K562 (cell line): ENCODE results near the gene RPTN. TPM values are rescaled to one million over a fixed set of nuclear protein-coding genes. Genes with fewer than 3 reads are reported as not detected.

Experiments
- ATAC-seq: fragments of 200-7000 bp; cut with Tn5 transposase; 3 replicates; pipeline ENCODE4 v1.9.1; 2020; ENCODE audit warnings: moderate library complexity
- BruUV-seq: library from RNA; stranded (reverse); fragments of 400-500 nt; replicated peaks from 2 replicates; lab custom pipeline; 2021; lab: Mats Ljungman, UMichigan
- CTCF ChIA-PET: fragments of 300-600 bp; formaldehyde crosslinking; extraction: SDS; loops from one replicate; lab custom pipeline; 2021; ENCODE audit warnings: low intra/inter-chr PET ratio; lab: Yijun Ruan, JAX
- POLR2A ChIA-PET: fragments of 300-600, 350-650 bp; sonication (Branson Sonifier 250); formaldehyde crosslinking; extraction: SDS; loops from one replicate; lab custom pipeline; 2021; ENCODE audit warnings: antibody characterized with exemption, inconsistent platforms; lab: Yijun Ruan, JAX
- DNase-seq, 4 experiments: peaks; one replicate each; pipeline versions ENCODE4 v3.0.0 to v3.0.0-alpha.2; 2011 to 2018; ENCODE audit warnings: low spot score in 3 of 4, mixed read lengths in 3 of 4; ENCODE audit errors: extremely low read depth in 1 of 4
- FAIRE-seq: peaks from 2 replicates; lab custom pipeline; 2011; peaks lifted over from hg19 to GRCh38; lab: Jason Lieb, UNC
- H2AFZ ChIP-seq: 2 replicates; pipeline ENCODE4 v1.6.0; 2011; ENCODE audit warnings: low read depth, low read length, control low read depth, inconsistent platforms
- H3K27ac ChIP-seq: fragments of 200-600 bp; 3 replicates; pipeline ENCODE4 v1.8.0; 2011; ENCODE audit warnings: low read depth, mild to moderate bottlenecking, control low read depth, inconsistent platforms, low read length, moderate library complexity, mixed read lengths; ENCODE audit errors: extremely low read depth
- H3K27me3 ChIP-seq, 2 experiments: fragments of 300-600 bp in 1 of 2; 2 replicates in 1 of 2; 3 replicates in 1 of 2; pipeline versions ENCODE4 v1.6.0 to v1.8.0; 2011; ENCODE audit warnings: inconsistent platforms in 2 of 2, low read length in 2 of 2, mild to moderate bottlenecking in 1 of 2, mixed read lengths in 1 of 2, moderate library complexity in 1 of 2; ENCODE audit not compliant: control insufficient read depth in 2 of 2, insufficient read depth in 2 of 2
- H3K36me3 ChIP-seq: fragments of 300-600 bp; 3 replicates; pipeline ENCODE4 v1.8.0; 2011; ENCODE audit warnings: mild to moderate bottlenecking, low read length, inconsistent platforms; ENCODE audit not compliant: control insufficient read depth, insufficient read depth
- H3K4me1 ChIP-seq, 2 experiments: fragments of 200-600 bp in 1 of 2; replicated peaks in 1 of 2; 2 replicates in 1 of 2; 3 replicates in 1 of 2; pipeline versions ENCODE4 v1.5.1 to v1.8.0; 2011; ENCODE audit warnings: inconsistent platforms in 2 of 2, low read length in 2 of 2, mild to moderate bottlenecking in 1 of 2, mixed read lengths in 1 of 2, moderate library complexity in 1 of 2; ENCODE audit not compliant: control insufficient read depth in 2 of 2, insufficient read depth in 2 of 2
- H3K4me2 ChIP-seq: 2 replicates; pipeline ENCODE4 v1.6.1; 2011; ENCODE audit warnings: low read length, control low read depth, inconsistent platforms, mixed read lengths; ENCODE audit not compliant: insufficient read depth
- H3K4me3 ChIP-seq: fragments of 200-600 bp; sonication (generic), shearing (Covaris generic); 2 replicates; pipeline ENCODE4 v1.5.1; 2016; ENCODE audit warnings: control low read depth, inconsistent platforms
- H3K79me2 ChIP-seq: fragments of 200-600 bp; 3 replicates; pipeline ENCODE4 v1.8.0; 2011; ENCODE audit warnings: low read length, inconsistent platforms; ENCODE audit not compliant: control insufficient read depth, insufficient read depth
- H3K9ac ChIP-seq, 2 experiments: 2 replicates each; pipeline versions ENCODE4 v1.6.0 to v1.6.1; 2011; ENCODE audit warnings: low read depth in 2 of 2, low read length in 2 of 2, control low read depth in 1 of 2, inconsistent platforms in 1 of 2, mild to moderate bottlenecking in 1 of 2, mixed read lengths in 1 of 2; ENCODE audit not compliant: insufficient read depth in 1 of 2
- H3K9me1 ChIP-seq: one replicate; pipeline ENCODE4 v1.6.0; 2011; ENCODE audit warnings: inconsistent platforms, mild to moderate bottlenecking, low read length, moderate library complexity; ENCODE audit not compliant: control insufficient read depth, insufficient read depth
- H3K9me3 ChIP-seq: replicated peaks from 2 replicates; pipeline ENCODE4 v1.5.1; 2011; ENCODE audit warnings: low read depth, low read length, inconsistent platforms; ENCODE audit not compliant: control insufficient read depth, insufficient read depth
- H4K20me1 ChIP-seq: replicated peaks from 2 replicates; pipeline ENCODE4 v1.6.1; 2011; ENCODE audit warnings: low read length, inconsistent platforms, mixed read lengths; ENCODE audit not compliant: control insufficient read depth, insufficient read depth
- ARID1B ChIP-seq: fragments of 450-650 bp; IDR thresholded peaks from 2 replicates; pipeline ENCODE4 v1.6.1; 2016; ENCODE audit warnings: antibody characterized with exemption, mild to moderate bottlenecking, inconsistent platforms
- KAT2B ChIP-seq: IDR thresholded peaks from one replicate; pipeline ENCODE4 v1.6.1; 2012; ENCODE audit warnings: low read depth, mild to moderate bottlenecking, control low read depth, inconsistent platforms, low read length, moderate library complexity
- TBL1XR1 ChIP-seq, 2 experiments: IDR thresholded peaks; 2 replicates each; pipeline ENCODE4 v1.6.1; 2012; ENCODE audit warnings: improper control_type of control experiment in 2 of 2, low read length in 2 of 2, mild to moderate bottlenecking in 1 of 2
- WHSC1 ChIP-seq: IDR thresholded peaks from one replicate; pipeline ENCODE4 v1.6.1; 2012; ENCODE audit warnings: low read length, control low read depth, inconsistent platforms
- WGBS: fragments of 100-300 bp; shearing (Covaris generic); methylation state at CpG from one replicate; pipeline ENCODE4 v1.1.6; 2016; ENCODE audit warnings: low coverage, mixed read lengths; ENCODE audit not compliant: insufficient coverage; ENCODE audit errors: missing lambda C conversion rate; 5-methylcytosine and 5-hydroxymethylcytosine counted together
- in situ Hi-C: fragments of 300-500 bp; cut with MboI; formaldehyde crosslinking; loops from 4 replicates; pipeline ENCODE4 v1.15.0; 2018; ENCODE audit warnings: inconsistent platforms, mixed read lengths
- intact Hi-C: fragments of 100-400 bp; cut with micrococcal nuclease; formaldehyde crosslinking; loops from 2 replicates; pipeline ENCODE4 v1.14.2; 2022
- polyA plus RNA-seq, 8 experiments: library from polyadenylated mRNA; depleted of rRNA in 4 of 8; stranded (reverse) in 5 of 8; unstranded in 3 of 8; fragments of >200 nt; fragmentation: Nextera tagmentation in 2 of 8; fragmentation: Illumina TruSeq in 1 of 8; extraction: Ambion mirVana in 2 of 8; extraction: Trizol in 1 of 8; gene quantifications; 2 replicates each; pipeline versions ENCODE4 v1.2.1 to v1.2.3, GENCODE V29; 2011 to 2014; ENCODE audit warnings: inconsistent platforms in 1 of 8, missing spikeins in 1 of 8
- total RNA-seq, 7 experiments: library from RNA; depleted of rRNA in 6 of 7; stranded (reverse); fragments of >200 nt in 6 of 7; fragmentation: Illumina TruSeq in 2 of 7; extraction: Trizol in 2 of 7; gene quantifications; 2 replicates each; pipeline versions ENCODE4 v1.2.1 to v1.2.3, GENCODE V29; 2011 to 2021; ENCODE audit warnings: low replicate concordance in 1 of 7
- TF ChIP-seq, protein P1 (sequence below): fragments of 250-450 bp; sonication (Bioruptor Pico); IDR thresholded peaks from 2 replicates; pipeline ENCODE4 v1.8.0; 2022; ENCODE audit warnings: moderate library complexity, mild to moderate bottlenecking, inconsistent platforms
- TF ChIP-seq, protein P2 (sequence below): sonication (generic); formaldehyde crosslinking; IDR thresholded peaks from 2 replicates; pipeline ENCODE4 v1.8.0; 2022; ENCODE audit warnings: mild to moderate bottlenecking, missing genetic modification reagents
- TF ChIP-seq, protein P3 (sequence below): fragments of 200-800 bp; sonication (Bioruptor generic); IDR thresholded peaks from 2 replicates; pipeline ENCODE4 v1.6.1; 2016; ENCODE audit warnings: missing genetic modification characterization, missing compliant biosample characterization

The RPTN gene
- total and polyA plus RNA-seq, 9 of the 15 experiments (the other 6 are each of a cell fraction or from before 2014, with no cell fraction given) = not detected

DNA sequence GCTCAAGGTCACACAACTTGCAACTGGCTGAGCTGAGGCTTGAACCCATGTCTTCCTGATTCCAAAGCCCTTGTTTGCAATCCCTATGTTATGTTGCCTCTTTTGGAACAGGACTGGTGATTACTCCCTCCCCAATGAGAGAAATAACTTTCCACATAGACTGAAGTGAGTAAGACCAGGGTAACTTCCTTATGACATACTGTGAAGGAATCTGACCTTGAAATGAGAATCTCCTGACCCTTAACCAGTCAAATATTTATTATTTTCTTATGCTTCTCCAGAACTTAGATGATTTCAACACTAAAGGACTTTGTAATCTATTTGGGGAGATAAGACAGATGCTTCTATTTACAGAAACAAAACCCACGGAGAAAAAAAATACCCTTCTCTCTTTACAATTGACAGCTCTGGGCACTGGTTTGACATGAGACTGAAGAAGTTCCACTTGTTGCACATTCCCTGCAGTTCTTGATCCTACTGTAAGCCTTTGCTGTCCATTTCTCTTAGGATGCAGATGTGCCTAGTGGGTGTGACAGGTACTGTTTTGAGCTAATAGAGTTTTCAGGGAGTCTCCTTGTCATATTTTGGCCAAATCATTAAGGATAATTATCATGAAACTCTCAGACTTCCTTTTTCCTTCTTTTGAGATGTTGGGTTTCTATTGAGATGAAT, 3.9 kb upstream of the RPTN start:
- no peak overlapping the region for H3K4me3 ChIP-seq
- H3K27ac ChIP-seq = no peak overlapping the region
- H2AFZ ChIP-seq = no peak overlapping the region
- no peak for TF ChIP-seq ARID1B
- TF ChIP-seq, all 486 proteins: peak for 0
- FAIRE-seq (no peak), DNase-seq (no peak), ATAC-seq (no peak)
- no TSS peak for BruUV-seq
- CTCF ChIA-PET = no interaction called here
- Histone ChIP-seq H3K4me1 (no peaks in the 10 kb centered on the region), H3K36me3 (no peaks in the 10 kb centered on the region), H3K4me2 (no peak overlapping the region), H3K9me3 (no peaks in the 10 kb centered on the region), H4K20me1 (no peaks in the 10 kb centered on the region), H3K79me2 (no peaks in the 10 kb centered on the region), H3K9ac (no peak overlapping the region), H3K9me1 (no peaks in the 10 kb centered on the region), H3K27me3 (no peaks in the 10 kb centered on the region; a peak in 2 of 5 replicates)
- 0% methylated on average over 1 of the region's 1 CpG for WGBS
- in situ Hi-C loops = no loop called here
- POLR2A ChIA-PET = interaction anchor here (1.4 kb wide), 1 partner anchor 9 kb away, joined by 3 read pairs; no protein-coding TSS in a partner anchor
- intact Hi-C loops = no loop called here

DNA sequence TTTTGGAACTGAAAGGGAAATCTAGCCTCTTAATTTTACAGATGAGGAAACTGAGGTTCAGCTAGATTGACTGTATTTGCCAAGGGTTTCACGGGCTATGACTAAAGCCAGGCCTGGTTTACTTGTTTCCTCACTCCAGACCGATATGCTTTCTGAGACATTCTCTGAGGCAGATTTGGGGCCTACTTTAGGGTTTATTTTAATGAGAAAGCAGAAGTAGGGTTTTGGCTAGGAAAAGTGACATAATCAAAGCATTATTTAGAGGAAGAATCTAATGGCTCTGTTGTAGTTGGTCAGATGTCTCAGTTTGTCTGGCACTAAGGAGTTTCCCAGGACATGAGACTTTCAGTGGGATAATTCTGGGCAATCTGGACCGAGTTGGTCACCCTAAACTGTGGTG, 1.5 kb upstream of the RPTN start:
- intact Hi-C loops (no loop called here), in situ Hi-C loops (no loop called here)
- CTCF ChIA-PET = no interaction called here
- no peaks in the 10 kb centered on the region for H3K9me1 ChIP-seq
- H3K9me3 ChIP-seq = no peaks in the 10 kb centered on the region
- no peak overlapping the region for H3K27ac ChIP-seq
- POLR2A ChIA-PET = interaction anchor here (1.1 kb wide), 1 partner anchor 10 kb away, joined by 3 read pairs; no protein-coding TSS in a partner anchor
- no peaks in the 10 kb centered on the region for H3K4me1 ChIP-seq
- H2AFZ ChIP-seq = no peak overlapping the region
- H3K79me2 ChIP-seq = no peaks in the 10 kb centered on the region; the same call in 2 of the 3 replicates
- no peak overlapping the region for H3K4me3 ChIP-seq
- DNase-seq = no peak
- BruUV-seq = no TSS peak
- no peaks in the 10 kb centered on the region; a peak in 2 of 5 replicates for H3K27me3 ChIP-seq
- H3K36me3 ChIP-seq = no peaks in the 10 kb centered on the region
- FAIRE-seq = no peak
- TF ChIP-seq TBL1XR1 (IDR thresholded peaks at IDR 0.05; ENCODE audit: low read length in 2 of 2) (no peak), KAT2B (no peak), WHSC1 (no peak), ARID1B (no peak)
- TF ChIP-seq, protein P1, sequence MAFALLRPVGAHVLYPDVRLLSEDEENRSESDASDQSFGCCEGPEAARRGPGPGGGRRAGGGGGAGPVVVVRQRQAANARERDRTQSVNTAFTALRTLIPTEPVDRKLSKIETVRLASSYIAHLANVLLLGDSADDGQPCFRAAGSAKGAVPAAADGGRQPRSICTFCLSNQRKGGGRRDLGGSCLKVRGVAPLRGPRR (CRISPR knock-in tag) = no peak
- TF ChIP-seq, protein P2, sequence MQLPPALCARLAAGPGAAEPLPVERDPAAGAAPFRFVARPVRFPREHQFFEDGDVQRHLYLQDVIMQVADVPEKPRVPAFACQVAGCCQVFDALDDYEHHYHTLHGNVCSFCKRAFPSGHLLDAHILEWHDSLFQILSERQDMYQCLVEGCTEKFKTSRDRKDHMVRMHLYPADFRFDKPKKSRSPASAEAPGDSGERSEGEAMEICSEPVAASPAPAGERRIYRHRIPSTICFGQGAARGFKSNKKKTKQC (CRISPR knock-in tag) = no peak
- TF ChIP-seq, protein P3, sequence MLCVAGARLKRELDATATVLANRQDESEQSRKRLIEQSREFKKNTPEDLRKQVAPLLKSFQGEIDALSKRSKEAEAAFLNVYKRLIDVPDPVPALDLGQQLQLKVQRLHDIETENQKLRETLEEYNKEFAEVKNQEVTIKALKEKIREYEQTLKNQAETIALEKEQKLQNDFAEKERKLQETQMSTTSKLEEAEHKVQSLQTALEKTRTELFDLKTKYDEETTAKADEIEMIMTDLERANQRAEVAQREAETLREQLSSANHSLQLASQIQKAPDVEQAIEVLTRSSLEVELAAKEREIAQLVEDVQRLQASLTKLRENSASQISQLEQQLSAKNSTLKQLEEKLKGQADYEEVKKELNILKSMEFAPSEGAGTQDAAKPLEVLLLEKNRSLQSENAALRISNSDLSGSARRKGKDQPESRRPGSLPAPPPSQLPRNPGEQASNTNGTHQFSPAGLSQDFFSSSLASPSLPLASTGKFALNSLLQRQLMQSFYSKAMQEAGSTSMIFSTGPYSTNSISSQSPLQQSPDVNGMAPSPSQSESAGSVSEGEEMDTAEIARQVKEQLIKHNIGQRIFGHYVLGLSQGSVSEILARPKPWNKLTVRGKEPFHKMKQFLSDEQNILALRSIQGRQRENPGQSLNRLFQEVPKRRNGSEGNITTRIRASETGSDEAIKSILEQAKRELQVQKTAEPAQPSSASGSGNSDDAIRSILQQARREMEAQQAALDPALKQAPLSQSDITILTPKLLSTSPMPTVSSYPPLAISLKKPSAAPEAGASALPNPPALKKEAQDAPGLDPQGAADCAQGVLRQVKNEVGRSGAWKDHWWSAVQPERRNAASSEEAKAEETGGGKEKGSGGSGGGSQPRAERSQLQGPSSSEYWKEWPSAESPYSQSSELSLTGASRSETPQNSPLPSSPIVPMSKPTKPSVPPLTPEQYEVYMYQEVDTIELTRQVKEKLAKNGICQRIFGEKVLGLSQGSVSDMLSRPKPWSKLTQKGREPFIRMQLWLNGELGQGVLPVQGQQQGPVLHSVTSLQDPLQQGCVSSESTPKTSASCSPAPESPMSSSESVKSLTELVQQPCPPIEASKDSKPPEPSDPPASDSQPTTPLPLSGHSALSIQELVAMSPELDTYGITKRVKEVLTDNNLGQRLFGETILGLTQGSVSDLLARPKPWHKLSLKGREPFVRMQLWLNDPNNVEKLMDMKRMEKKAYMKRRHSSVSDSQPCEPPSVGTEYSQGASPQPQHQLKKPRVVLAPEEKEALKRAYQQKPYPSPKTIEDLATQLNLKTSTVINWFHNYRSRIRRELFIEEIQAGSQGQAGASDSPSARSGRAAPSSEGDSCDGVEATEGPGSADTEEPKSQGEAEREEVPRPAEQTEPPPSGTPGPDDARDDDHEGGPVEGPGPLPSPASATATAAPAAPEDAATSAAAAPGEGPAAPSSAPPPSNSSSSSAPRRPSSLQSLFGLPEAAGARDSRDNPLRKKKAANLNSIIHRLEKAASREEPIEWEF (CRISPR knock-in tag) = no peak
- H4K20me1 ChIP-seq = no peaks in the 10 kb centered on the region
- ATAC-seq = no peak
- no peak overlapping the region for H3K4me2 ChIP-seq
- WGBS = 2% methylated on average over 3 of the region's 3 CpGs
- no peak overlapping the region for H3K9ac ChIP-seq
